A549 (cell line): ENCODE measurements around the gene PTPRE. TPM values are rescaled to one million over a fixed set of nuclear protein-coding genes. Genes with fewer than 3 reads are reported as not detected.

ENCODE experiments used
- ATAC-seq, 2 experiments: fragments of 200-7000 bp in 1 of 2; fragments of >200 bp in 1 of 2; cut with Nextera tagmentation in 1 of 2; cut with Tn5 transposase in 1 of 2; 3 replicates each; pipeline versions ENCODE4 v1.8.0 to v1.9.1; 2018 to 2020; ENCODE audit warnings: mild to moderate bottlenecking in 1 of 2, moderate library complexity in 1 of 2
- CTCF ChIA-PET: fragments of 300-600 bp; sonication (Branson Sonifier 250); formaldehyde crosslinking; extraction: SDS; loops from one replicate; lab custom pipeline; 2021; ENCODE audit warnings: antibody characterized with exemption, inconsistent platforms; lab: Yijun Ruan, JAX
- POLR2A ChIA-PET: fragments of 350-600 bp; formaldehyde crosslinking; extraction: SDS; loops from one replicate; lab custom pipeline; 2021; ENCODE audit warnings: antibody characterized with exemption, inconsistent platforms; lab: Yijun Ruan, JAX
- DNase-seq, 2 experiments: peaks; one replicate each; pipeline versions ENCODE4 v3.0.0 to v3.0.0-alpha.2; 2011 to 2016; ENCODE audit warnings: low read depth in 1 of 2, low spot score in 1 of 2
- FAIRE-seq: peaks from 2 replicates; lab custom pipeline; 2011; peaks lifted over from hg19 to GRCh38; lab: Jason Lieb, UNC
- H3K27ac ChIP-seq, 2 experiments: fragments of >200 bp; sonication (Bioruptor Twin); formaldehyde crosslinking; 3 replicates each; pipeline ENCODE4 v1.5.1; 2016 to 2017
- H3K4me1 ChIP-seq: fragments of >200 bp; sonication (Bioruptor Twin); formaldehyde crosslinking; 3 replicates; pipeline ENCODE4 v1.6.1; 2016
- H3K4me2 ChIP-seq: fragments of >200 bp; sonication (Bioruptor Twin); formaldehyde crosslinking; 3 replicates; pipeline ENCODE4 v1.6.1; 2016
- H3K4me3 ChIP-seq: fragments of >200 bp; sonication (Bioruptor Twin); formaldehyde crosslinking; 3 replicates; pipeline ENCODE4 v1.5.1; 2016
- H3K9me3 ChIP-seq: fragments of >200 bp; sonication (Bioruptor Twin); formaldehyde crosslinking; 3 replicates; pipeline ENCODE4 v1.6.1; 2016
- CBX8 ChIP-seq: fragments of 200-600 bp; sonication (generic); IDR thresholded peaks from 2 replicates; pipeline ENCODE4 v1.6.1; 2016
- CHD4 ChIP-seq: fragments of 200-600 bp; sonication (generic); IDR thresholded peaks from 2 replicates; pipeline ENCODE4 v1.6.1; 2016; ENCODE audit warnings: antibody characterized with exemption, mild to moderate bottlenecking, borderline replicate concordance
- ESRRA ChIP-seq: fragments of 150-350 bp; IDR thresholded peaks from 2 replicates; pipeline ENCODE4 v1.6.1; 2014; ENCODE audit warnings: mild to moderate bottlenecking, low read length, borderline replicate concordance
- HEYL ChIP-seq: fragments of 250-450 bp; sonication (Bioruptor Pico); IDR thresholded peaks from 2 replicates; pipeline ENCODE4 v1.8.0; 2021; ENCODE audit warnings: mild to moderate bottlenecking, moderate library complexity
- HOXA7 ChIP-seq: fragments of 250-450 bp; sonication (Bioruptor Pico); IDR thresholded peaks from 2 replicates; pipeline ENCODE4 v1.5.0; 2020; ENCODE audit warnings: mild to moderate bottlenecking, moderate library complexity
- KDM5A ChIP-seq: fragments of 200-600 bp; sonication (generic); IDR thresholded peaks from 2 replicates; pipeline ENCODE4 v1.6.1; 2016; ENCODE audit warnings: antibody characterized with exemption, mild to moderate bottlenecking
- MAFK ChIP-seq: fragments of 450-650 bp; IDR thresholded peaks from 2 replicates; pipeline ENCODE4 v1.6.1; 2014; ENCODE audit not compliant: partially characterized antibody
- NFE2L2 ChIP-seq: fragments of 150-350 bp; conservative IDR thresholded peaks from 2 replicates; pipeline ENCODE4 v1.6.1; 2014; ENCODE audit warnings: low read length
- NPAS2 ChIP-seq: fragments of 250-450 bp; sonication (Bioruptor Pico); IDR thresholded peaks from 2 replicates; pipeline ENCODE4 v1.8.0; 2022; ENCODE audit warnings: mild to moderate bottlenecking, moderate library complexity, borderline replicate concordance
- RAD21 ChIP-seq, 2 experiments: fragments of >200 bp in 1 of 2; sonication (Bioruptor Twin) in 1 of 2; formaldehyde crosslinking in 1 of 2; IDR thresholded peaks in 1 of 2; conservative IDR thresholded peaks in 1 of 2; 2 replicates in 1 of 2; 3 replicates in 1 of 2; pipeline ENCODE4 v1.6.1; 2012 to 2018; ENCODE audit warnings: inconsistent platforms in 1 of 2
- RFX5 ChIP-seq: fragments of 450-650 bp; IDR thresholded peaks from 2 replicates; pipeline ENCODE4 v1.7.1; 2014; ENCODE audit warnings: antibody characterized with exemption, mild to moderate bottlenecking, moderate library complexity
- RNF2 ChIP-seq: fragments of 200-600 bp; sonication (generic); IDR thresholded peaks from 2 replicates; pipeline ENCODE4 v1.6.1; 2016; ENCODE audit warnings: low read depth, mild to moderate bottlenecking, antibody characterized with exemption, moderate library complexity, borderline replicate concordance
- TFCP2L1 ChIP-seq: fragments of 250-450 bp; sonication (Bioruptor Pico); IDR thresholded peaks from 2 replicates; pipeline ENCODE4 v1.5.0; 2021; ENCODE audit warnings: mild to moderate bottlenecking
- WGBS: methylation state at CpG from one replicate; pipeline ENCODE4 v1.1.6; 2017; ENCODE audit errors: missing lambda C conversion rate; 5-methylcytosine and 5-hydroxymethylcytosine counted together
- polyA plus RNA-seq, 4 experiments: library from polyadenylated mRNA; depleted of rRNA in 3 of 4; stranded (reverse); fragments of >200 nt; fragmentation: RNase III in 1 of 4; extraction: RNeasy Plus Mini Kit Qiagen cat#74134 plus additional on column Dnase treatment in 1 of 4; gene quantifications; 2 replicates in 3 of 4; 3 replicates in 1 of 4; pipeline ENCODE4 v1.2.3, GENCODE V29; 2011 to 2017
- TF ChIP-seq, protein P1 (sequence below): fragments of 450-650 bp; IDR thresholded peaks from 2 replicates; pipeline ENCODE4 v1.6.1; 2014; ENCODE audit warnings: antibody characterized with exemption
- TF ChIP-seq, protein P2 (sequence below): fragments of >200 bp; sonication (Bioruptor Twin); formaldehyde crosslinking; IDR thresholded peaks from 3 replicates; pipeline ENCODE4 v1.6.1; 2016
- TF ChIP-seq, protein P3 (sequence below): IDR thresholded peaks from 2 replicates; pipeline ENCODE4 v1.6.1; 2012; ENCODE audit warnings: low read depth, borderline replicate concordance
- TF ChIP-seq, protein P4 (sequence below): fragments of >200 bp; sonication (Bioruptor Twin); formaldehyde crosslinking; IDR thresholded peaks from 2 replicates; pipeline ENCODE4 v1.6.1; 2016

Gene PTPRE
- polyA plus RNA-seq, 2 of the 4 experiments (the other 2 are of a cell fraction), result 0.31 to 1.5 TPM

DNA sequence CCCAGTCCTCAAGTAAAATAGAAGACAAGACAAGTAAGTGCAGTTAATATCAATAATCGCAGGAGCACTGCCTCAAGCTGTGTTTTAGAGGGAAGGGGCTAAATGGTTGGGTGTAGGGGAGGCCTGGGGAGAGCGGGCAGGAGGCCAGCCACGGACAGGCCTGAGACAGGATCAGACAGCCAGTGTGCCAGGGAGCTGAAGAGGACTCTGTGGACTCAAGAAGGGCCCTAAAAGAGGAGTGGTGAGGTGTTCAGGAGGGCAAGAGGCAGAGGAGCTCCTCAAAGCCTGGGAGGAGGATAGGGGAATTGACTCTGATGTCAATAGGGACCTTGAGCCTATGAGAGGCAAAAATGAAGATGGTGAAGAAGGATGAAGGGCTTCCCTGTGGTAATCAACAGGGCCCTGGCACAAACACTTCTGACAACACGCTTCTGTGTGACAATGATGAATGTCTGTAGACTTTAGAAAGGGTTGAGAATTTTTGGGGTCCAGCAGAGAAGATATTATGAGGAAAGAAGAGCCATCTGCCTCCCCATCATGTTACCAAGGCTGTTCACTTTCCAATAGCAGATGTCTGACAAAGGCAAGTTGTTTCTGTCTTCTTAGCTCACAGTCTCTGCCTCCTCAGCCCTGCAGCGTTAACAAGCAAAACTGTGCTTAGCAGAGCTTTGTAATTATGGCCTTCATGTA is 2.4 kb upstream of the PTPRE start:
- ATAC-seq (no peak), FAIRE-seq (no peak), DNase-seq (no peak)
- H3K9me3 ChIP-seq, result no peaks in the 10 kb centered on the region
- ChIA-PET POLR2A (no interaction called here), CTCF (interaction anchor here (0.8 to 6.4 kb wide), 6 partner anchors 14 to 167 kb away, joined by 3 to 229 read pairs (median 28); no protein-coding TSS in a partner anchor)
- H3K27ac ChIP-seq, result no peak overlapping the region
- 25% methylated on average over 5 of the region's 5 CpGs for WGBS
- no peak for TF ChIP-seq KDM5A
- TF ChIP-seq RFX5, result no peak
- no peak for TF ChIP-seq ESRRA
- TF ChIP-seq TFCP2L1, result no peak
- TF ChIP-seq, protein P1, sequence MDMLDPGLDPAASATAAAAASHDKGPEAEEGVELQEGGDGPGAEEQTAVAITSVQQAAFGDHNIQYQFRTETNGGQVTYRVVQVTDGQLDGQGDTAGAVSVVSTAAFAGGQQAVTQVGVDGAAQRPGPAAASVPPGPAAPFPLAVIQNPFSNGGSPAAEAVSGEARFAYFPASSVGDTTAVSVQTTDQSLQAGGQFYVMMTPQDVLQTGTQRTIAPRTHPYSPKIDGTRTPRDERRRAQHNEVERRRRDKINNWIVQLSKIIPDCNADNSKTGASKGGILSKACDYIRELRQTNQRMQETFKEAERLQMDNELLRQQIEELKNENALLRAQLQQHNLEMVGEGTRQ, result no peak
- TF ChIP-seq, protein P2, sequence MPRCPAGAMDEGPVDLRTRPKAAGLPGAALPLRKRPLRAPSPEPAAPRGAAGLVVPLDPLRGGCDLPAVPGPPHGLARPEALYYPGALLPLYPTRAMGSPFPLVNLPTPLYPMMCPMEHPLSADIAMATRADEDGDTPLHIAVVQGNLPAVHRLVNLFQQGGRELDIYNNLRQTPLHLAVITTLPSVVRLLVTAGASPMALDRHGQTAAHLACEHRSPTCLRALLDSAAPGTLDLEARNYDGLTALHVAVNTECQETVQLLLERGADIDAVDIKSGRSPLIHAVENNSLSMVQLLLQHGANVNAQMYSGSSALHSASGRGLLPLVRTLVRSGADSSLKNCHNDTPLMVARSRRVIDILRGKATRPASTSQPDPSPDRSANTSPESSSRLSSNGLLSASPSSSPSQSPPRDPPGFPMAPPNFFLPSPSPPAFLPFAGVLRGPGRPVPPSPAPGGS, result no peak
- TF ChIP-seq MAFK, result no peak
- no peak overlapping the region for H3K4me2 ChIP-seq
- H3K4me3 ChIP-seq, result no peak overlapping the region
- H3K4me1 ChIP-seq, result peaks cover 13% of the 10 kb centered on the region; the same call in 1 of the 3 replicates

- FAIRE-seq, result no peak
- peaks cover 13% of the 10 kb centered on the region; the same call in 1 of the 3 replicates for H3K4me1 ChIP-seq
- TF ChIP-seq, protein P3, sequence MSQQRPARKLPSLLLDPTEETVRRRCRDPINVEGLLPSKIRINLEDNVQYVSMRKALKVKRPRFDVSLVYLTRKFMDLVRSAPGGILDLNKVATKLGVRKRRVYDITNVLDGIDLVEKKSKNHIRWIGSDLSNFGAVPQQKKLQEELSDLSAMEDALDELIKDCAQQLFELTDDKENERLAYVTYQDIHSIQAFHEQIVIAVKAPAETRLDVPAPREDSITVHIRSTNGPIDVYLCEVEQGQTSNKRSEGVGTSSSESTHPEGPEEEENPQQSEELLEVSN, result no peak
- TF ChIP-seq NPAS2 (CRISPR knock-in tag) (no peak), CBX8 (no peak), RNF2 (no peak), RAD21 (conservative IDR thresholded peaks at IDR 0.05 in 1 of 2, IDR thresholded peaks at IDR 0.05 in 1 of 2) (no peak), NFE2L2 (no peak), CHD4 (no peak), MAFK (no peak), HOXA7 (CRISPR knock-in tag) (no peak)
- TF ChIP-seq, protein P4, sequence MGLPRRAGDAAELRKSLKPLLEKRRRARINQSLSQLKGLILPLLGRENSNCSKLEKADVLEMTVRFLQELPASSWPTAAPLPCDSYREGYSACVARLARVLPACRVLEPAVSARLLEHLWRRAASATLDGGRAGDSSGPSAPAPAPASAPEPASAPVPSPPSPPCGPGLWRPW, result no peak
- TF ChIP-seq, all 56 proteins: peak for 0
- no peak overlapping the region for H3K4me2 ChIP-seq
- H3K27ac ChIP-seq, result no peak overlapping the region
- no peaks in the 10 kb centered on the region for H3K9me3 ChIP-seq
- ATAC-seq, result no peak
- ChIA-PET POLR2A (no interaction called here), CTCF (interaction anchor here (0.7 to 6.4 kb wide), 12 partner anchors 10 to 166 kb away, joined by 3 to 229 read pairs (median 8); no protein-coding TSS in a partner anchor)
- whole genome bisulfite sequencing, result 39% methylated on average over 12 of the region's 14 CpGs
- H3K4me3 ChIP-seq, result no peak overlapping the region
- no peak for DNase-seq
Observed at GRCh38 chr10:127905001-127905847, 1.7 kb upstream of the PTPRE start.

GRCh38 chr10:127905848-127906261 is 1.0 kb upstream of the PTPRE start:
- H3K27ac ChIP-seq, result no peak overlapping the region
- ChIA-PET CTCF (interaction anchor here (0.7 to 6.4 kb wide), 21 partner anchors 9 to 246 kb away, joined by 3 to 229 read pairs (median 5); no protein-coding TSS in a partner anchor), POLR2A (no interaction called here)
- H3K4me3 ChIP-seq, result no peak overlapping the region
- no peaks in the 10 kb centered on the region for H3K9me3 ChIP-seq
- H3K4me2 ChIP-seq, result no peak overlapping the region
- WGBS, result 76% methylated on average over 10 of the region's 10 CpGs
- DNase-seq (no peak), ATAC-seq (no peak), FAIRE-seq (no peak)
- no peak for TF ChIP-seq NFE2L2
- TF ChIP-seq, protein P1, result no peak
- TF ChIP-seq HEYL (CRISPR knock-in tag), result no peak
- H3K4me1 ChIP-seq, result peaks cover 13% of the 10 kb centered on the region; the same call in 1 of the 3 replicates
